Smooth muscle cell (in vitro differentiated cells): ENCODE measurements around the gene HIP1. TPM values are rescaled to one million over a fixed set of nuclear protein-coding genes. Genes with fewer than 3 reads are reported as not detected.

ENCODE experiments used
- DNase-seq: peaks from one replicate; lab custom pipeline; 2025; ENCODE audit not compliant: unreplicated experiment; lab: John Stamatoyannopoulos, UW
- H2AFZ ChIP-seq: fragments of 200-600 bp; sonication (generic); 2 replicates; pipeline ENCODE4 v1.6.0; 2016; ENCODE audit warnings: antibody characterized with exemption, low read depth, mild to moderate bottlenecking
- H3F3A ChIP-seq: fragments of 200-600 bp; sonication (generic); 2 replicates; pipeline ENCODE4 v1.6.0; 2017; ENCODE audit warnings: antibody characterized with exemption, low read depth
- H3K27ac ChIP-seq: fragments of 200-600 bp; sonication (generic); 2 replicates; pipeline ENCODE4 v1.5.1; 2016; ENCODE audit warnings: low read depth, mild to moderate bottlenecking
- H3K27me3 ChIP-seq: fragments of 200-600 bp; sonication (generic); 2 replicates; pipeline ENCODE4 v1.6.1; 2016; ENCODE audit warnings: low read depth, mild to moderate bottlenecking
- H3K36me3 ChIP-seq: fragments of 200-600 bp; sonication (generic); 2 replicates; pipeline ENCODE4 v1.5.1; 2016; ENCODE audit warnings: low read depth
- H3K4me1 ChIP-seq: fragments of 200-600 bp; sonication (generic); 2 replicates; pipeline ENCODE4 v1.5.1; 2016; ENCODE audit warnings: low read depth
- H3K4me2 ChIP-seq: fragments of 200-600 bp; sonication (generic); 2 replicates; pipeline ENCODE4 v1.6.0; 2016; ENCODE audit warnings: mild to moderate bottlenecking
- H3K4me3 ChIP-seq: fragments of 200-600 bp; sonication (generic); 2 replicates; pipeline ENCODE4 v1.5.1; 2016; ENCODE audit warnings: mild to moderate bottlenecking
- H3K79me2 ChIP-seq: fragments of 200-600 bp; sonication (generic); 2 replicates; pipeline ENCODE4 v1.6.0; 2016; ENCODE audit warnings: low read depth, mild to moderate bottlenecking
- H3K9ac ChIP-seq: fragments of 200-600 bp; sonication (generic); 2 replicates; pipeline ENCODE4 v1.6.0; 2016; ENCODE audit warnings: low read depth
- H3K9me3 ChIP-seq: fragments of 200-600 bp; sonication (generic); replicated peaks from 2 replicates; pipeline ENCODE4 v1.5.1; 2016; ENCODE audit warnings: low read depth
- H4K20me1 ChIP-seq: fragments of 200-600 bp; sonication (generic); 2 replicates; pipeline ENCODE4 v1.6.0; 2016; ENCODE audit warnings: low read depth
- WGBS: methylation state at CpG from one replicate; pipeline ENCODE4 v1.1.7; 2016; ENCODE audit warnings: low lambda C conversion rate; 5-methylcytosine and 5-hydroxymethylcytosine counted together
- polyA plus RNA-seq: library from polyadenylated mRNA; unstranded; fragments of >200 nt; fragmentation: Nextera tagmentation; extraction: Ambion mirVana; gene quantifications from 2 replicates; pipeline ENCODE4 v1.2.1, GENCODE V29; 2016
- total RNA-seq: library from RNA; depleted of rRNA; stranded (reverse); fragments of >200 nt; gene quantifications from 2 replicates; pipeline ENCODE4 v1.2.3, GENCODE V29; 2014
- TF ChIP-seq, protein P1 (sequence below): fragments of 200-600 bp; sonication (generic); IDR thresholded peaks from 2 replicates; pipeline ENCODE4 v1.5.1; 2017; ENCODE audit warnings: borderline replicate concordance, mild to moderate bottlenecking, antibody characterized with exemption; ENCODE audit not compliant: insufficient read depth, poor library complexity, severe bottlenecking

Gene HIP1
- total and polyA plus RNA-seq, 2 experiments from 2014 or later: 4.7 to 8.4 TPM

DNA sequence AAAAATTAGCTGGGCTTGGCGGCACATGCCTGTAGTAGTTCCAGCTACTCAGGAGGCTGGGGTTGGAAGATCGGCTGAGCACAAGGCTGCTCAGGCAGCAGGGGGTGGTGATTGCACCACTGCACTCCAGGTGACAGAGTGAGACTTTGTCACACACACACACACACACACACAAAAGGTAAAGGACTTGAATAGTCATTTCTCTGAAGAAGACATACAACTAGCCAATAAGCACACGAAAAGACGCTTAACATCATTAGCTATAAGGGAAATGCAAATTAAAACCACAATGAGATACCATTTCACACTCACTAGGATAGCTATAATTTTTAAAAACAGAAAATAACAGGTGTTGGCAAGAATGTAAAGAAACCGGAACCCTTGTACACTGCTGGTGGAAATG, 48.6 kb downstream of the HIP1 start:
- H2AFZ ChIP-seq: no peak overlapping the region
- no peak for DNase-seq
- H3K9ac ChIP-seq: no peak overlapping the region
- no peak overlapping the region for H3K4me2 ChIP-seq
- H3K79me2 ChIP-seq: no peaks in the 10 kb centered on the region
- H3F3A ChIP-seq: no peaks in the 10 kb centered on the region
- no peaks in the 10 kb centered on the region for H3K4me1 ChIP-seq
- WGBS: 86% methylated on average over 5 of the region's 5 CpGs
- no peak overlapping the region for H3K4me3 ChIP-seq
- no peaks in the 10 kb centered on the region for H3K27me3 ChIP-seq
- H3K9me3 ChIP-seq: no peaks in the 10 kb centered on the region
- H3K27ac ChIP-seq: no peak overlapping the region
- no peaks in the 10 kb centered on the region for H3K36me3 ChIP-seq
- TF ChIP-seq, protein P1, sequence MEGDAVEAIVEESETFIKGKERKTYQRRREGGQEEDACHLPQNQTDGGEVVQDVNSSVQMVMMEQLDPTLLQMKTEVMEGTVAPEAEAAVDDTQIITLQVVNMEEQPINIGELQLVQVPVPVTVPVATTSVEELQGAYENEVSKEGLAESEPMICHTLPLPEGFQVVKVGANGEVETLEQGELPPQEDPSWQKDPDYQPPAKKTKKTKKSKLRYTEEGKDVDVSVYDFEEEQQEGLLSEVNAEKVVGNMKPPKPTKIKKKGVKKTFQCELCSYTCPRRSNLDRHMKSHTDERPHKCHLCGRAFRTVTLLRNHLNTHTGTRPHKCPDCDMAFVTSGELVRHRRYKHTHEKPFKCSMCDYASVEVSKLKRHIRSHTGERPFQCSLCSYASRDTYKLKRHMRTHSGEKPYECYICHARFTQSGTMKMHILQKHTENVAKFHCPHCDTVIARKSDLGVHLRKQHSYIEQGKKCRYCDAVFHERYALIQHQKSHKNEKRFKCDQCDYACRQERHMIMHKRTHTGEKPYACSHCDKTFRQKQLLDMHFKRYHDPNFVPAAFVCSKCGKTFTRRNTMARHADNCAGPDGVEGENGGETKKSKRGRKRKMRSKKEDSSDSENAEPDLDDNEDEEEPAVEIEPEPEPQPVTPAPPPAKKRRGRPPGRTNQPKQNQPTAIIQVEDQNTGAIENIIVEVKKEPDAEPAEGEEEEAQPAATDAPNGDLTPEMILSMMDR: no peak
- no peaks in the 10 kb centered on the region for H4K20me1 ChIP-seq

DNA sequence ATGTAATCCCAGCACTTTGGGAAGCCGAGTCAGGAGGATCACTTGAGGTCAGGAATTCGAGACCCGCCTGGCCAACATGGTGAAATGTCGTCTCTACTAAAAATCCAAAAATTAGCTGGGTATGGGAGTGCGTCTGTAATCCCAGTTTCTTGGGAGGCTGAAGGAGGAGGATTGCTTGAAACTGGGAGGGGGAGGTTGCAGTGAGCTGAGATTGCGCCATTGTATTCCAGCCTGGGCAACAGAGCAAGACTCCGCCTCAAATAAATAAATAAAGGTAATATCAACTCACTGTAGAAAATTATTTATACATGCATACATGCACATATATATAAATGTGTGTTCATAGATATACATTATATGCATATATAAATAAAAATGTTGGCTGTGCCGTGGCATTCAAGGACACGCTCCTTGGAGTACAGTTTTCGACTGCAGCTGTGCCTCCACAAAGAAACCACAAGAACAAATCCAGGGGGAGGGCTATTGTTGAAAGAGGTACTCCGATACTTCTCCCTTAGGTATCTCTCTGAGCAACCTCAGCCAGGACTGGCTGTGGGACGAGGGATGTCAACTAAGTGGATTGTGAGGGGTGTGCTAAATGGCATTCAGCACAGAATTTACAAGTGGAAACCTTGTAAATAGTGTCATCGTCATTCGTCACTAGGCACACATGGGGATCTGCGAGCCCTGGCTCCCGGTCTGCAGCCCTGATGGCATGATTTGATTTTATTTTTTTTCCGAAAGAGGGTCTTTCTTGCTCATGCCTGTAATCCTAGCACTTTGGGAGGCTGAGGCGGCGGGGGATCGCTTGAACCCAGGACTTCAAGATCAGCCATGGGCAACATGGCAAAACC, 49.3 kb downstream of the HIP1 start:
- TF ChIP-seq, protein P1: no peak
- Histone ChIP-seq H3K27me3 (no peaks in the 10 kb centered on the region), H3K9me3 (no peaks in the 10 kb centered on the region), H3K27ac (no peak overlapping the region), H3K4me3 (no peak overlapping the region), H3K79me2 (no peaks in the 10 kb centered on the region), H3K4me2 (no peak overlapping the region), H3F3A (no peaks in the 10 kb centered on the region), H3K36me3 (no peaks in the 10 kb centered on the region), H3K4me1 (no peaks in the 10 kb centered on the region), H3K9ac (no peak overlapping the region), H4K20me1 (no peaks in the 10 kb centered on the region), H2AFZ (no peak overlapping the region)
- no peak for DNase-seq
- WGBS: 73% methylated on average over 20 of the region's 20 CpGs

DNA sequence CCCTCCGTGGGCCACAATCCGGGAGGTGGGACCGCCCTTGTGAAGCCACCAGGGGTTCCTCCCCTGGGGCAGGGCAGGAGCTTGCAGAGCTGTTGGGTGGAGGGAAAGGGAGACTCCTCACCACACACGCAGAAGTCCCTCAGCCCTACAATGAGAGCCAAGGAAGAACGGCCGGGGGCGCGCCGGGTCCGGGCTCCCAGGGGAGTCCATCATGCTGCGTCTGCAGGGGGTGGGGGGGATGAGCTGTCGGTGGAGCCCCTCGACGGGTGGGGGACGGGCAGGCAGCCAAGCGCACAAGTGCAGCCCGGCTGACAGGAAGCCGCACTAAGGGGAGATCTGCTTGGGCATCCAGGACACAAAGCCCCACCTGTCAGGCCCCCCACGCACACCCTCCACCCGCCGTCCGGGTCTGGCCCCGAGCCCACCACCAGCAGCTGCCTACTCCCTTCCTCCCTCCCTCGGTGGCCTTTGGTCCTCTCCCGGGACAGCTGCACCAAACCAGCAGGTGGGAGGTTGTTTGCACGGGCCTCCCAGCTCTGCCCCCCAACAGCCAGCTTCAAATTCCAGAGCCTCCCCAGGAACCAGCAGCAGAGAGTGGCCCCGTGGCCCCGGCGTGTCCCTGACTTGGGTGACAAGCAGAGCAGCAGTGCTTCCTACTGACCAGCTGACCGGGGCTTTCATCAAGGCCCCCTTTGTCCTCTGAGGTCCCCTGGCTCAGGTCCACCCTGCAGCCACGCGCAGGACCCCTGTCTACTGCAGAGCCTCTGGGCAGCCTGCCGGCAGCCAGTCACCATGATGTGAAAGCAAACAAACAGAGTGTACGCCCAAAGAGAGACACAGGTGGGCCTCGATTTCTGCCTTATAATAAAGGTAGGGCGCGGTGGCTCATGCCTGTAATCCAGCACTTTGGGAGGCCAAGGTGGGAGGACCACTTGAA, 50.3 kb downstream of the HIP1 start:
- Histone ChIP-seq H4K20me1 (no peaks in the 10 kb centered on the region), H3F3A (no peaks in the 10 kb centered on the region), H3K9me3 (no peaks in the 10 kb centered on the region), H2AFZ (no peak overlapping the region), H3K9ac (no peak overlapping the region), H3K4me2 (no peak overlapping the region), H3K79me2 (no peaks in the 10 kb centered on the region), H3K27ac (no peak overlapping the region), H3K4me3 (no peak overlapping the region), H3K27me3 (no peaks in the 10 kb centered on the region), H3K4me1 (no peaks in the 10 kb centered on the region), H3K36me3 (no peaks in the 10 kb centered on the region)
- TF ChIP-seq, protein P1: no peak
- no peak for DNase-seq
- 92% methylated on average over 36 of the region's 37 CpGs for WGBS
